NK-92 (cell line): Measurements from ENCODE around the gene NFATC4.
"Not testable (repeated sequence)": the region's sequence is repeated elsewhere in the genome, so short reads cannot be mapped to it uniquely, and the experiment has no call there.

Source experiments
- DNase-seq: peaks from one replicate; lab custom pipeline; 2025; ENCODE audit not compliant: unreplicated experiment; lab: John Stamatoyannopoulos, UW

The NFATC4 gene

GRCh38 chr14:24366721-24367513 lies 1.1 kb upstream of the NFATC4 start:
- DNase-seq: no peak

GRCh38 chr14:24368212-24368561 lies 203 bp downstream of the NFATC4 start:
- no peak for DNase-seq

- no peak for DNase-seq
Observed at GRCh38 chr14:24368562-24369252, 723 bp downstream of the NFATC4 start.

GRCh38 chr14:24369463-24369862 lies 1.5 kb downstream of the NFATC4 start:
- DNase-seq: no peak

DNA sequence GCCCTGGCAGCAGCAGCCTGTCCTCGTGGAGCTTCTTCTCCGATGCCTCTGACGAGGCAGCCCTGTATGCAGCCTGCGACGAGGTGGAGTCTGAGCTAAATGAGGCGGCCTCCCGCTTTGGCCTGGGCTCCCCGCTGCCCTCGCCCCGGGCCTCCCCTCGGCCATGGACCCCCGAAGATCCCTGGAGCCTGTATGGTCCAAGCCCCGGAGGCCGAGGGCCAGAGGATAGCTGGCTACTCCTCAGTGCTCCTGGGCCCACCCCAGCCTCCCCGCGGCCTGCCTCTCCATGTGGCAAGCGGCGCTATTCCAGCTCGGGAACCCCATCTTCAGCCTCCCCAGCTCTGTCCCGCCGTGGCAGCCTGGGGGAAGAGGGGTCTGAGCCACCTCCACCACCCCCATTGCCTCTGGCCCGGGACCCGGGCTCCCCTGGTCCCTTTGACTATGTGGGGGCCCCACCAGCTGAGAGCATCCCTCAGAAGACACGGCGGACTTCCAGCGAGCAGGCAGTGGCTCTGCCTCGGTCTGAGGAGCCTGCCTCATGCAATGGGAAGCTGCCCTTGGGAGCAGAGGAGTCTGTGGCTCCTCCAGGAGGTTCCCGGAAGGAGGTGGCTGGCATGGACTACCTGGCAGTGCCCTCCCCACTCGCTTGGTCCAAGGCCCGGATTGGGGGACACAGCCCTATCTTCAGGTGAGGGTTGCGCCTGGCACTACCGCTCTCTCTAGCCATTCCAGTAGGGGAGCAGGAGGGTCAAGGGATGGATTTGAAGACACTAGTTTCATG lies 2.1 kb downstream of the NFATC4 start:
- DNase-seq: no peak

DNA sequence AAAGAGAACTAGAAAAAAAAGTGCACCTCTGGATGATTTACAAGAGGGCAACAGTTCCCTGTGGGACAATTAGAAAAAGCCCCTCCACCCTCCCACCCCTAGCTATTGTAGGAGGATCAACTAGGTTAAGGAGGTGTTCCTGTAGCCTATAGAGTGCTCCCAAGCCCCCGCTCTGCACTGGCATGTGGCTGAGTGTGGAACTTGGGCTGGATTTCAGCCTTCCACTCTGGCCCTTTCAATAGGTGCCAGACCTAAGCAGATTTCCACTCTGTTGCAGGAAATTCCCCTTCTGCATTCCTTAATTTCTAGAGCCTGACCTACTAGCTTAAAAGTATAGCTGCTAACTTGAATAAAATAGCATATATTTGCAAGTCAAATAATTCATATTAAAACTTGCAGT lies 2.8 kb downstream of the NFATC4 start:
- no peak for DNase-seq

DNA sequence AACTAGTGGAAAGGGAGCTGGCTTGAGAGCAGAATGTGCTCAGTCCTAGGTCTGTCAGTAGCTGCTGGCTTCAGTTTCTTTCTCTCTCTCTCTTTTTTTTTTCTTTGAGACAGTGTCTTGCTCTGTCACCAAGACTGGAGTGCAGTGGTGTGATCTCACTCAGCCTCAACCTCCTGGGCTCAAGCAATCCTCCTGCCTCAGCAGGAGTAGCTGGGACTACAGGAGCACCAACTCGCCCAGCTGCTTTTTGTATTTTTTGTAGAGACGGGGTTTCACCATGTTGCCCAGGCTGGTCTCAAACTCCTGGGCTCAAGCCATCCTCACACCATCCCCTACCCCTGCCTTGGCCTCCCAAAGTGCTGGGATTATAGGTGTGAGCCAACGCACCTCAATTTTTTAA lies 3.6 kb downstream of the NFATC4 start:
- not testable (repeated sequence) for DNase-seq

- DNase-seq: no peak
Observed at GRCh38 chr14:24372701-24373416, 4.9 kb downstream of the NFATC4 start.

DNA sequence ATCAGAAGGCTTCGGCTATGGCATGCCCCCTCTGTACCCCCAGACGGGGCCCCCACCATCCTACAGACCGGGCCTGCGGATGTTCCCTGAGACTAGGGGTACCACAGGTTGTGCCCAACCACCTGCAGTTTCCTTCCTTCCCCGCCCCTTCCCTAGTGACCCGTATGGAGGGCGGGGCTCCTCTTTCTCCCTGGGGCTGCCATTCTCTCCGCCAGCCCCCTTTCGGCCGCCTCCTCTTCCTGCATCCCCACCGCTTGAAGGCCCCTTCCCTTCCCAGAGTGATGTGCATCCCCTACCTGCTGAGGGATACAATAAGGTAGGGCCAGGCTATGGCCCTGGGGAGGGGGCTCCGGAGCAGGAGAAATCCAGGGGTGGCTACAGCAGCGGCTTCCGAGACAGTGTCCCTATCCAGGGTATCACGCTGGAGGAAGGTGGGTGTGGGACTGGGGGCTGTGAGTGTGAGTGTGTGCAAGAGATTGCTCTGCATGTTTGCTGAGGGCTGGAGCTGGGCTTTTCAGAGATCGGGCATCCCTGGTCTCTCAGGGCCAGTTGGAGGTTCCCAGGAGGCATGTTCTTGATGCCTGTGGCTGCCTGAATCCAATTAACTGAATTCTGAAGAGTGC lies 8.6 kb downstream of the NFATC4 start:
- DNase-seq: no peak

DNA sequence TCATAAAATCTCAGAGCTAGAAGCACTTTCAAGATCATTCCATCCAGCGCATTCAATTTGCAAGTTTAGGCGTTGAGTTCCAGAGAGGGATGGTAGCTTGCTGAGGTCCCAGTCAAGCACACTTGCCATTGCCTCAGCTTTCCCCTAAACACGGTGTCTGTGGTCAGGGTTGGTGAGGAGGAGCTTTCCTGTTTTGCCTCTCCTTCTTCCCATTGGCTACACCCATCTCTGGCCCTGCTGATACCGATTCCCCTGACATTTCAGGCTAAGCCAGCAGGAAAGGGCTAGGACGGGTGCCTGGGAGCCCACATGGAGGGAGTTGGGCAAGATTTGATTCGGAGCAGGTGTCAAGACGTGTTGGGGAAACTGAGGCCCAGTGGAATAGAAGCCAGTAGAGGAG lies 9.1 kb downstream of the NFATC4 start:
- no peak for DNase-seq

GRCh38 chr14:24377657-24378056 lies 9.7 kb downstream of the NFATC4 start:
- DNase-seq: no peak

- DNase-seq: no peak
Observed at GRCh38 chr14:24378327-24378726, 10.3 kb downstream of the NFATC4 start.

GRCh38 chr14:24378981-24379906 lies 11.3 kb downstream of the NFATC4 start:
- DNase-seq: no peak

GRCh38 chr14:24379907-24380730 lies 12.1 kb downstream of the NFATC4 start:
- DNase-seq: no peak

DNA sequence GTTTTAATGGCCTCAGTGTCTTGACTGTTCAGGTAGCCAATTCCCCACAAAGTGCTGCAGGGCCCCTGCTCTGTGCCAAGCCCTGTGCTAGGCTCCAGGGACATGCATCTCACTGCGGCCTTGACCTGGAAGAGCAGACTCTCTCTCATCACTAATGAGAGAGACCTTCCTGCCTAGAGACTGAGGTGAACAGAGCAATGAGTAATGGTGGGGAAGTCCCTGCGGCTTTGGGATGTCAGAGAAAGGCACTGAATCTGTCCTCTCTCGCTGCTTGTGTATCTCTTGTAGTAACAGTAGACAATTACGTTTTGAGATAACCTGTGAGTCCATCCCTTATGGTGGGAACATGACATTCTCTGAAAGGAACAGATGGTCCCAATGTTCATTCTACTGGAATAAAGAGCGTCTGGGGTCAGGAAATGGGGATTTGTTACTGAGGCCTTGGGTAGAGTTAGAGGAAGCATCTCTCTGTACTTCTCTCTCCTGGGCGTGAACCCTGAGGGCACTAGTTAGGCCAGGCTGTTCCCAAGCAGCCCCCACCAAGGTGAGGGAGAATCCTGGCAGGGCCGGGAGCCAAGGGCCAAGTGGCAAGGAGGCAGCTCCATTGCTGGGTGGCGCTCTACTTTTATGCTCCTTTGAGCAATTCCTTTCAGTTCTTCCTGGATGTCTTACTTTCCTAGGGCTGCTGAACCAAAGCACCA lies 13.5 kb downstream of the NFATC4 start:
- DNase-seq: no peak

- DNase-seq: no peak
Observed at GRCh38 chr14:24382064-24382371, 14.0 kb downstream of the NFATC4 start.

- DNase-seq: no peak
Observed at GRCh38 chr14:24384169-24384568, 16.2 kb downstream of the NFATC4 start.

DNA sequence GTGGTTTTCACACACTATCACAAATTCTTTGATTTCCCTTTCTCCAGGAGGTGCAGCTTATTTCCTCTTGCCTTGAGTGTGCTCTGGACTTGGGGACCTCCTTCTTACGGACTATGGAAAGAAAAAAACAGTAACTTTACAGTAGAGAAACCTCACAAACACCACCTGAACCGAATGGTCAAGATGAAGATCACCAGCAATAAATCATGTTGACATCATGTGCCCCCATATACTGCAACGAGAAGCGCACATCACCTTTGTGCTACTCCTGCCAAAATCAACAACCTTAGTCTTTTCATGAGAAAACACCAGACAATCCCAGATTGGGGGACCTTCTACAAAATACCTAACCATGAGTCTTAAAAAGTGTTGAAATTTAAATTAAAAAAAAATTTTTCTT lies 17.5 kb downstream of the NFATC4 start:
- no peak for DNase-seq

GRCh38 chr14:24387009-24387345 lies 19.0 kb downstream of the NFATC4 start:
- no peak for DNase-seq
